Naive thymus-derived CD4-positive, alpha-beta T cell (primary cell): ENCODE measurements around the gene GCNA. TPM values are rescaled to one million over a fixed set of nuclear protein-coding genes. Genes with fewer than 3 reads are reported as not detected.

Source experiments
- ATAC-seq: fragments of 150-1000 bp; cut with Tn5 transposase; 2 replicates; pipeline ENCODE4 v1.10.0; 2021; ENCODE audit warnings: mild to moderate bottlenecking, moderate library complexity
- CTCF ChIA-PET: fragments of 350-600 bp; sonication (Branson Sonifier 250); formaldehyde crosslinking; loops from one replicate; lab custom pipeline; 2021; ENCODE audit warnings: antibody characterized with exemption; lab: Charles Lee
- POLR2A ChIA-PET: fragments of 350-600 bp; sonication (Branson Sonifier 250); formaldehyde crosslinking; loops from one replicate; lab custom pipeline; 2021; ENCODE audit warnings: antibody characterized with exemption, inconsistent platforms; lab: Charles Lee
- DNase-seq, 9 donors: peaks; one replicate each; pipeline versions ENCODE4 v3.0.0 to v3.0.0-alpha.2; 2020 to 2022; ENCODE audit warnings: mixed read lengths in 1 of 9
- H3K27ac ChIP-seq: one replicate; pipeline ENCODE4 v1.7.0; 2013; ENCODE audit warnings: mild to moderate bottlenecking, low read depth, low read length, moderate library complexity
- H3K27me3 ChIP-seq, 2 donors: one replicate each; pipeline ENCODE4 v1.7.0; 2013; ENCODE audit warnings: low read length in 2 of 2, mild to moderate bottlenecking in 2 of 2, moderate library complexity in 2 of 2; ENCODE audit not compliant: control insufficient read depth in 2 of 2, insufficient read depth in 2 of 2
- H3K36me3 ChIP-seq, 3 experiments: 1 replicate in 2 of 3; 2 replicates in 1 of 3; pipeline ENCODE4 v1.7.0; 2013; ENCODE audit warnings: low read length in 3 of 3, mild to moderate bottlenecking in 3 of 3, moderate library complexity in 1 of 3; ENCODE audit not compliant: insufficient read depth in 3 of 3, control insufficient read depth in 2 of 3
- H3K4me1 ChIP-seq, 2 donors: one replicate each; pipeline ENCODE4 v1.7.0; 2013; ENCODE audit warnings: low read length in 2 of 2, mild to moderate bottlenecking in 2 of 2, moderate library complexity in 1 of 2; ENCODE audit not compliant: control insufficient read depth in 2 of 2, insufficient read depth in 2 of 2
- H3K4me3 ChIP-seq: 2 replicates; pipeline ENCODE4 v1.7.0; 2013; ENCODE audit warnings: mild to moderate bottlenecking, low read length
- H3K9me3 ChIP-seq, 3 experiments: 1 replicate in 2 of 3; 2 replicates in 1 of 3; pipeline ENCODE4 v1.7.0; 2013; ENCODE audit warnings: low read length in 3 of 3; ENCODE audit not compliant: control insufficient read depth in 2 of 3
- H3K27ac Mint-ChIP-seq, 9 donors: one replicate each; pipeline ENCODE4 v1.8.0; 2020 to 2022; ENCODE audit warnings: mixed read lengths in 9 of 9, mild to moderate bottlenecking in 8 of 9, moderate library complexity in 5 of 9, inconsistent platforms in 2 of 9
- H3K27me3 Mint-ChIP-seq, 5 donors: one replicate each; pipeline ENCODE4 v1.8.0; 2021 to 2022; ENCODE audit warnings: mixed read lengths in 5 of 5, mild to moderate bottlenecking in 1 of 5
- H3K36me3 Mint-ChIP-seq, 5 donors: one replicate each; pipeline ENCODE4 v1.8.0; 2020 to 2022; ENCODE audit warnings: mixed read lengths in 5 of 5, mild to moderate bottlenecking in 3 of 5, inconsistent platforms in 1 of 5
- H3K4me1 Mint-ChIP-seq, 7 donors: one replicate each; pipeline ENCODE4 v1.8.0; 2020 to 2022; ENCODE audit warnings: mixed read lengths in 7 of 7, mild to moderate bottlenecking in 3 of 7, inconsistent platforms in 1 of 7
- H3K4me3 Mint-ChIP-seq, 10 donors: one replicate each; pipeline ENCODE4 v1.8.0; 2020 to 2022; ENCODE audit warnings: mild to moderate bottlenecking in 10 of 10, mixed read lengths in 10 of 10, moderate library complexity in 6 of 10, inconsistent platforms in 2 of 10
- H3K9me3 Mint-ChIP-seq, 11 donors: one replicate each; pipeline ENCODE4 v1.8.0; 2020 to 2022; ENCODE audit warnings: mixed read lengths in 11 of 11, mild to moderate bottlenecking in 4 of 11, inconsistent platforms in 1 of 11, moderate library complexity in 1 of 11
- intact Hi-C, 2 donors: fragments of 100-400 bp; cut with micrococcal nuclease; formaldehyde crosslinking; loops; one replicate each; pipeline ENCODE4 v1.15.1; 2023
- polyA plus RNA-seq, 2 donors: library from polyadenylated mRNA; unstranded; fragments of 300-500 nt; fragmentation: Illumina TruSeq; gene quantifications; one replicate each; pipeline ENCODE4 v1.2.3, GENCODE V29; 2021
- total RNA-seq, 6 experiments: library from RNA in 5 of 6; stranded (reverse) in 5 of 6; gene quantifications; 1 replicate in 5 of 6; 2 replicates in 1 of 6; pipeline ENCODE4 v1.2.3 and lab custom pipeline; 2021 to 2026

The GCNA gene
- total and polyA plus RNA-seq, 7 experiments from 2014 or later = 0.08 to 14.7 (median 2.8) TPM

DNA sequence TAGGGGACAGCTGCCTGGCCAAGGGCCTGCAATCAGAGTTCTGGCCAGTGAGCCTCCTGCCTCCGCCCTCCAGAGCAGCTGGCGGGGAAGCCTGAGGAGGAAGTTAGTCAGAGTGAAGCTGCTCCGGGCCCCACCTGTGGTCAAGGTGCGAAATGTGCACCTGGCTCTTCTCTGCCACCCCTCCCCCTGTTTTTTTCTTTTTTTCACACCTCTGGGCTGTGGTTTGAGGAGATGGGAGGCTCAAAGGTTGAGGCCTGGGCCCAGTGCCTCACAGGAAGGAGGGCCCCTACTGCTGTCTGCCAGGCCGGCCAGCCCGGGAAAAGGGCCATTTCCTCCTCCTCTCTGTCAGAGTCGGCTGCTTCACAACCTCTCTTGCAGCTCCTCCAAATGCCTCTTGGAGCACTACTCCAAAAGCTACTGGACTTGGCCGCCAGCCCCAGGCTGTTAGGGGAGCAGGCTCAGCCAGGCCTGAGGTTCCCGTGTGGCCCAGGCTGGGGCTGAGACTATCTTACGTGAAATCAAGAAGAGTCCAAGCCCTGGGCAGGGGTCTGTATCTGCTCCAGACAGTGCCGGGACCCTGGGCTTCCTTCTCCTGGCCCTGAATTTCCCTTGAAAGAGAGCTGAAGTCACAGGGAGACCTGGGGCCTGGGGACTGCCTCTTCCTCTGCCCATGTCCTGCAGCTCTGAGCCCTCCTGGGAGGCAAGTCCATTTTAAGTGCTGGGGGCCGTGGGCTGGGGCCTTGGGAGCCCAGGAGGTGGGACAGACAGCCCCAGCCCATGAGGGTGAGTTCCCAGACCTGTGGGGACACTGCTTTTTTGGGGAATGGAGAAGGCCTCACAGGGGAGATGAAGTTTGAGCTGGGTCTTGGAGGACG lies 44.6 kb downstream of the GCNA start:
- H3K27ac Mint-ChIP-seq = peak overlapping the region; percentile 71 to 92 (median 80)
- no peaks in the 10 kb centered on the region for H3K27me3 Mint-ChIP-seq
- Histone ChIP-seq H3K27ac (no peak overlapping the region), H3K27me3 (no peaks in the 10 kb centered on the region), H3K4me3 (peak overlapping the region; percentile 24), H3K36me3 (no peaks in the 10 kb centered on the region), H3K4me1 (peaks cover 41 to 46% of the 10 kb centered on the region in 2 donors), H3K9me3 (no peaks in the 10 kb centered on the region)
- H3K9me3 Mint-ChIP-seq = no peaks in the 10 kb centered on the region
- CTCF ChIA-PET = interaction anchor here (0.6 to 2.3 kb wide), 2 partner anchors 28 to 50 kb away, joined by 3 to 5 read pairs; no protein-coding TSS in a partner anchor
- H3K4me1 Mint-ChIP-seq = peaks cover 25 to 68% (median 53%) of the 10 kb centered on the region in 7 donors
- ATAC-seq (peak; percentile 75), DNase-seq (peak in 7 of 9 donors; percentile 12 to 61 (median 25))
- peaks cover 0 to 13% (median 0%) of the 10 kb centered on the region in 5 donors for H3K36me3 Mint-ChIP-seq
- POLR2A ChIA-PET = interaction anchor here (0.7 to 1.8 kb wide), 2 partner anchors 15 to 257 kb away, joined by 3 to 4 read pairs; partner anchors contain the start of gene TAF1
- intact Hi-C loops = loop anchor here (1.0 to 2.0 kb wide), 3 partner anchors 14 to 30 kb away; no protein-coding TSS in a partner anchor
- peak overlapping the region in 9 of 10 donors; percentile 5 to 74 (median 47) for H3K4me3 Mint-ChIP-seq

DNA sequence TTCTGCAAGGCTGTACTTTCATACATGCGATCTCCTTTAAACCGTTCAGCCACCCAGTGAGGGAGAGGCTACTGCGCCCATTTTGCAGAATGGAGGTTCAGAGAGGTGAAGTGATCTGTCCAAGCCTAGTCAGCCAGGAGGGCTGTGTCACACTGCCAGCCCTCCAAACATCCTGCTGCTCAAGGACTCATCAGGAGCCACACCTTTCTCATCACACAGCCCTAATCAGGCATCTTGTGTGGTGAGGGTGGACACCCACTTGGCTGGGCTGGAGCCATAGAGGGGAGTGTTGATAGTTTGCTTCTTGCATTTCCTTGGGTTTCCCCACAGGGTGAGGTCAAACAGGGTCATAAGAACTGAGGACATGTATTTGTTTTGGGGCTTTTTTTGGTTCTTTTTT lies 45.5 kb downstream of the GCNA start:
- intact Hi-C loops = loop anchor here (2.0 kb wide), 2 partner anchors 15 to 29 kb away; no protein-coding TSS in a partner anchor
- no peak overlapping the region for H3K27ac ChIP-seq
- H3K4me1 Mint-ChIP-seq = peaks cover 20 to 61% (median 44%) of the 10 kb centered on the region in 7 donors

DNA sequence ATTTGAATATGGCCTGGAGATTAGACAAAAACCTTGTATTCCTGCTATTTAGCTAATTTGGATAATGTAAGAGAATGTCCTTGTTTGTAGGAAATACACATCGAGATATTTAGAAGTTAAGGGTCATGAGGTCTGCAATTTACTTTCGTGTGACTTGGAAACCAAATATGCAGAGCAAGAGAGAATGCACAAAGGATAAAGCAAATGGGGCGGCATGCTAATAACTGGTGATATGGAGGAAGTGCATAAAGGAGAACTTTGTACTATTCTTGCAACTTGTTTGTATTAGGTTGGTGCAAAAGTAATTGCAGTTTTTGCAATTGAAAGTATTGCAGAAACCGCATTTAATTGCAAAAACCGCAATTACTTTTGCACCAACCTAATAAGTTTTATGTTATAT lies 47.2 kb downstream of the GCNA start:
- intact Hi-C loops = no loop called here
- Mint-ChIP-seq H3K36me3 (peaks cover 0 to 4% (median 0%) of the 10 kb centered on the region in 5 donors), H3K27ac (peak overlapping the region in 1 of 9 donors; percentile 23), H3K27me3 (no peaks in the 10 kb centered on the region), H3K4me3 (peak overlapping the region in 1 of 10 donors; percentile 49), H3K4me1 (peaks cover 10 to 50% (median 26%) of the 10 kb centered on the region in 7 donors), H3K9me3 (no peaks in the 10 kb centered on the region)
- POLR2A ChIA-PET = interaction anchor here (1.0 kb wide), 1 partner anchor 13 kb away, joined by 3 read pairs; no protein-coding TSS in a partner anchor
- peaks cover 19 to 38% of the 10 kb centered on the region in 2 donors for H3K4me1 ChIP-seq
- no peaks in the 10 kb centered on the region for H3K9me3 ChIP-seq
- no peak for ATAC-seq
- no peak for DNase-seq
- CTCF ChIA-PET = no interaction called here
- no peaks in the 10 kb centered on the region for H3K36me3 ChIP-seq
- no peak overlapping the region for H3K27ac ChIP-seq
- H3K27me3 ChIP-seq = no peaks in the 10 kb centered on the region
- no peak overlapping the region for H3K4me3 ChIP-seq

More for the DNA sequence above, 45.5 kb downstream of the GCNA start:
- H3K27ac Mint-ChIP-seq = peak overlapping the region in 7 of 9 donors; percentile 15 to 92 (median 40)
- peaks cover 32 to 46% of the 10 kb centered on the region in 2 donors for H3K4me1 ChIP-seq
- DNase-seq (no peak), ATAC-seq (peak; percentile 35)
- peak overlapping the region in 2 of 10 donors; percentile 65 to 74 for H3K4me3 Mint-ChIP-seq
- H3K36me3 ChIP-seq = no peaks in the 10 kb centered on the region
- no peaks in the 10 kb centered on the region for H3K27me3 Mint-ChIP-seq
- no peaks in the 10 kb centered on the region for H3K27me3 ChIP-seq
- ChIA-PET POLR2A (interaction anchor here (1.8 kb wide), 1 partner anchor 14 kb away, joined by 4 read pairs; no protein-coding TSS in a partner anchor), CTCF (interaction anchor here (2.3 kb wide), 1 partner anchor 27 kb away, joined by 5 read pairs; no protein-coding TSS in a partner anchor)
- peaks cover 0 to 6% (median 0%) of the 10 kb centered on the region in 5 donors for H3K36me3 Mint-ChIP-seq
- no peaks in the 10 kb centered on the region for H3K9me3 Mint-ChIP-seq
- no peak overlapping the region for H3K4me3 ChIP-seq
- H3K9me3 ChIP-seq = no peaks in the 10 kb centered on the region

DNA sequence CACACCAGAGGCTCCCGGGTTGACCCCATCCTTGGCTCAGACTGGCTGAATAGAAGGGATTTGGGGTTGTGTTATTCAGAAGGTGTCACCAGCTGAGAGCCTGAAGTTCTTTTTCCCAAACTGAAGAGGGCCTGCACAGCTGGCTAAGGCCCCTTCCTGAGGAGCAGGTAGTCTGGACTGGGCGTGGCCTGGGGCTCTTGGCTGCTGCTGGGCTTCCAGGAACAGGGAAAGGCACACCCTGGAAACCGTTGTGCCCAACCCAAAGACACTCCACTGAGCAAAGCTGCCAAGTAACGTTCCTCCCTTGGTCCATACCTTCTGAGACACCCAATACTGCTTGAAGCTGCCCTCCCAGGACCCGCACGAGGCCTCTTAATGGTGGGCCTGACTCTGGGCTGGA lies 48.3 kb downstream of the GCNA start:
- Histone ChIP-seq H3K4me1 (peaks cover 19 to 31% of the 10 kb centered on the region in 2 donors), H3K27me3 (no peaks in the 10 kb centered on the region), H3K9me3 (no peaks in the 10 kb centered on the region), H3K27ac (no peak overlapping the region), H3K4me3 (no peak overlapping the region), H3K36me3 (no peaks in the 10 kb centered on the region)
- Mint-ChIP-seq H3K36me3 (peaks cover 0 to 2% (median 0%) of the 10 kb centered on the region in 5 donors), H3K27me3 (no peaks in the 10 kb centered on the region), H3K4me3 (no peak overlapping the region), H3K4me1 (peaks cover 10 to 44% (median 25%) of the 10 kb centered on the region in 7 donors), H3K27ac (no peak overlapping the region), H3K9me3 (no peaks in the 10 kb centered on the region)
- ChIA-PET CTCF (interaction anchor here (0.5 kb wide), 1 partner anchor 218 kb away, joined by 3 read pairs; no protein-coding TSS in a partner anchor), POLR2A (no interaction called here)
- ATAC-seq = no peak
- intact Hi-C loops = no loop called here
- no peak for DNase-seq

DNA sequence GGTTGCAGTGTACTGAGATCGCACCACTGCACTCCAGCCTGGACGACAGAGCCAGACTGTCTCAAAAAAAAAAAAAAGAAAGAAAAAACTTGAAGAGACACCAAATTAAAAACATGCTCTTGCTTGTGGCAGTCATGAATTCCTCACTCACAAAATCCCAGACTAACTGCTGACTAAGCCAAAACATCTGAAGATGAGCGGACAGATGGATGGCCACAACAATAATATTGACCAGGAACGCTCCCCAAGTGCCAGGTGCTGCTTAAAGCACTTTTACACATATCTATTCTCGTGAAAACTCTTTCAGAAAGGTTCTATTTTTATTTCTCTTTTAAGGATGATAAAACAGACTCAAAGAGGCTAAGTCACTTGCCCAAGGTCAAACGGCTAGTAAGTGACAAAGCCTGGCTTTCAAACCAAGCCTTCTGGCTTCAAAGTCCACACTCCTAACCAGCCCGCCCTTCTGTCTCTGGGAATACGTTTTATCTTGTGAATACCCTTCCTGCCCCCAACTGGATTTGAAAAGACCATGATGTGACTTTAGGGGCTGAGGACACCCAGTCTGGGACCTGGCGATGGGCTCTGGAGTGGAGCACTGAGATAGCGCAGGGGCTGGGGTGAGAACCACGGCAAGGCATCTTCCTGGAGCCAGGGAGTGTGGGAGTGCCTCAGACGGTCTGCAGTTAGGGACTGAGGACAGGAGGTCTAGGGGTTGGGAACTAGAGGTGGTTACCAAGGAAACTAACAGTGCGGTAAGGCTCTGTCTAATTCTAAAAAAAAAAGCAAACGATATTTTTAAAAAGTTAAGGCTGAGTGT lies 49.6 kb downstream of the GCNA start:
- H3K27ac Mint-ChIP-seq = no peak overlapping the region
- Histone ChIP-seq H3K4me1 (peaks cover 13 to 24% of the 10 kb centered on the region in 2 donors), H3K36me3 (no peaks in the 10 kb centered on the region), H3K27me3 (no peaks in the 10 kb centered on the region), H3K9me3 (no peaks in the 10 kb centered on the region), H3K27ac (no peak overlapping the region), H3K4me3 (no peak overlapping the region)
- intact Hi-C loops = no loop called here
- peaks cover 0 to 2% (median 0%) of the 10 kb centered on the region in 5 donors for H3K36me3 Mint-ChIP-seq
- DNase-seq (no peak), ATAC-seq (no peak)
- H3K4me3 Mint-ChIP-seq = peak overlapping the region in 1 of 10 donors; percentile 20
- ChIA-PET CTCF (no interaction called here), POLR2A (no interaction called here)
- no peaks in the 10 kb centered on the region for H3K27me3 Mint-ChIP-seq
- H3K9me3 Mint-ChIP-seq = no peaks in the 10 kb centered on the region
- peaks cover 6 to 32% (median 14%) of the 10 kb centered on the region in 7 donors for H3K4me1 Mint-ChIP-seq

DNA sequence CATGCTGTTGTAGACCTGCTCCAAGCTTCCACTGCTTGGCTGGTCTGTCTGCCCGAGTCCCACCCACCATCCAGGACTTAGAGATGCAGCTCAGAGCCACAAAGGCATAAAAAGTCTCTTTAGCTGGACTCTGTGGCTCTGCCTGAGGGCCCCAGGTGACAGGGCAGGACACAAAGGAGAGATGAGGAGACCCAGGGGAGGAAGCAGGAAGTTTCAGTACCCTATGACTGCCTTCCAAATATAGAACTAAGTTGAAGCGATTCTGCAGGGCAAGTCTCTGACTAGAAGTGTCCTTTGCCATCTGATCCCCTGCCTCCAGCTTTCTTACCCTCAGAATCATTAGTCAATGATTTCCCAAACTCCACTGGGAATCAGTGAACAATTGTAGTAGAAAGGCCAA lies 51.2 kb downstream of the GCNA start:
- no peaks in the 10 kb centered on the region for H3K27me3 Mint-ChIP-seq
- ATAC-seq (no peak), DNase-seq (no peak)
- Histone ChIP-seq H3K9me3 (no peaks in the 10 kb centered on the region), H3K4me1 (peaks cover 0 to 7% of the 10 kb centered on the region in 2 donors), H3K4me3 (no peak overlapping the region), H3K27me3 (no peaks in the 10 kb centered on the region), H3K27ac (no peak overlapping the region), H3K36me3 (no peaks in the 10 kb centered on the region)
- H3K36me3 Mint-ChIP-seq = peaks cover 0 to 2% (median 0%) of the 10 kb centered on the region in 5 donors
- H3K9me3 Mint-ChIP-seq = no peaks in the 10 kb centered on the region
- ChIA-PET POLR2A (no interaction called here), CTCF (no interaction called here)
- peaks cover 0 to 21% (median under 1%) of the 10 kb centered on the region in 7 donors for H3K4me1 Mint-ChIP-seq
- no peak overlapping the region for H3K4me3 Mint-ChIP-seq
- intact Hi-C loops = no loop called here
- peak overlapping the region in 1 of 9 donors; percentile 29 for H3K27ac Mint-ChIP-seq
